Occipital lobe (tissue), 2 donors: ENCODE measurements around the gene NFKBIB. TPM values are rescaled to one million over a fixed set of nuclear protein-coding genes. Genes with fewer than 3 reads are reported as not detected.
A peak's percentile ranks its signal among the peaks of the same experiment; 100 is the strongest.
"Not testable (repeated sequence)": the region's sequence is repeated elsewhere in the genome, so short reads cannot be mapped to it uniquely, and the experiment has no call there.

ENCODE experiments used
- DNase-seq: peaks from one replicate; lab custom pipeline; 2025; lab: John Stamatoyannopoulos, UW
- total RNA-seq: library from RNA; depleted of rRNA; stranded (reverse); fragments of >200 nt; gene quantifications from one replicate; pipeline ENCODE4 v1.2.3, GENCODE V29; 2014

Gene NFKBIB, protein sequence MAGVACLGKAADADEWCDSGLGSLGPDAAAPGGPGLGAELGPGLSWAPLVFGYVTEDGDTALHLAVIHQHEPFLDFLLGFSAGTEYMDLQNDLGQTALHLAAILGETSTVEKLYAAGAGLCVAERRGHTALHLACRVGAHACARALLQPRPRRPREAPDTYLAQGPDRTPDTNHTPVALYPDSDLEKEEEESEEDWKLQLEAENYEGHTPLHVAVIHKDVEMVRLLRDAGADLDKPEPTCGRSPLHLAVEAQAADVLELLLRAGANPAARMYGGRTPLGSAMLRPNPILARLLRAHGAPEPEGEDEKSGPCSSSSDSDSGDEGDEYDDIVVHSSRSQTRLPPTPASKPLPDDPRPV
- 4.1 TPM for total RNA-seq

DNA sequence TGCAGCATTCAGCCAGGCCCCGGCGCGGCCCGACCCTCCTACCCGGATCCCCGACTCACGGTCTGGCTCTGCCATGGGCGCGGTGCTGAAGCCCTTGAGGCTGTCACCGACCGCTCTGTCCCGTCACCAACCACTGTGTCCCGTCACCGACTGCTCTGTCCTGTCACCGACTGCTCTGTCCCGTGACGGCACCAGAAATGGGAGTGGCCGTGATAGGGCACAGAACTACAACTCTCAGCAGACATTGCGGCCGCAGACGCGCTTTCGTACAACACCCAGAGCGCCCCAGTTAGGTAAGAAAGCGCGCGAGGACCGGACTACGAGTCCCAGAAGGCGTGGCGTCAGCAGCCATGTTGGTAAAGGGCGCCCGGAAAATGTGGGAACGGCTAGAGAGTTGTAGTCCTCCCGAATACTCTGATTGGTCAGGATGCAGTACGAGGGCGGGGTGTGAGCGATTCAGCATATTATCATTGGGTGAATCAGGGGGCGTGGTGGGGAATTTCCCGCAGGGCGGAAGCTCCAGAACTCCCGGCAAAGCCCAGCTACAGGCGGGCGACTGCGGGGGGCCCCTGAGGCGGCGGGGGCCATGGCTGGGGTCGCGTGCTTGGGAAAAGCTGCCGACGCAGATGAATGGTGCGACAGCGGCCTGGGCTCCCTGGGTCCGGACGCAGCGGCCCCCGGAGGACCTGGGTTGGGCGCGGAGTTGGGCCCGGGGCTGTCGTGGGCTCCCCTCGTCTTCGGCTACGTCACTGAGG, at the start of gene NFKBIB, which contains the start of gene SIRT2:
Gene NFKBIB, plus strand, starts transcription at position 523 of the 755 bp plus-strand sequence. Its CDS starts 64 bp downstream, at position 587.
Gene SIRT2, minus strand, starts transcription at position 172 of the 755 bp plus-strand sequence. Its CDS starts 97 bp downstream, at position 75.
- peak; percentile 100 for DNase-seq

DNA sequence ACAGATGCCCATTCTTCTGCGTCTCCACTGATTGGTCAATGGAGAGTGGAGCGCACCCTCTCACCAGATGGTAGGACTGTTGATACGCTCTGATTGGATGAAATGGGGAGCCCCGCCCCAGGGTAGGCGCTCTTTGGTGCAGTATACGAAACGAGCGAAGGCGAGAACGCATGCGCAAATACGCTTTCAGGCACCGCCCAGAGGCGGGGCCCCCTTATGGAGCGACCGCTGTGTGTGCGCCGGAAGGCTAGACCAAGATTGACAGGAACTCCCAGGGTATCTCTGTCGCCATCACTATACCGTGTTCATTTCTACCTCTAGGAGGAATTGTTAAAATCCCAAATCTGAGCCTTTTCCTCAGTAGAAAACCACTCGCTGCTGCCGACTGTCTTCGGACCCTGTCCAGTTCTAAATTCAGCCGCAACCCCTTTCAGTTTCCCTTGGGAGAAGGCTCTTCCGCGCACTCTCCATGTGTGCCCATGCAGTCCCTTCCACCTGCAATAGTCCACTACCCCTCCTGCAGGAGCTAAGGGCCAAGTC, 49.3 kb upstream of the NFKBIB start:
- no peak for DNase-seq

DNA sequence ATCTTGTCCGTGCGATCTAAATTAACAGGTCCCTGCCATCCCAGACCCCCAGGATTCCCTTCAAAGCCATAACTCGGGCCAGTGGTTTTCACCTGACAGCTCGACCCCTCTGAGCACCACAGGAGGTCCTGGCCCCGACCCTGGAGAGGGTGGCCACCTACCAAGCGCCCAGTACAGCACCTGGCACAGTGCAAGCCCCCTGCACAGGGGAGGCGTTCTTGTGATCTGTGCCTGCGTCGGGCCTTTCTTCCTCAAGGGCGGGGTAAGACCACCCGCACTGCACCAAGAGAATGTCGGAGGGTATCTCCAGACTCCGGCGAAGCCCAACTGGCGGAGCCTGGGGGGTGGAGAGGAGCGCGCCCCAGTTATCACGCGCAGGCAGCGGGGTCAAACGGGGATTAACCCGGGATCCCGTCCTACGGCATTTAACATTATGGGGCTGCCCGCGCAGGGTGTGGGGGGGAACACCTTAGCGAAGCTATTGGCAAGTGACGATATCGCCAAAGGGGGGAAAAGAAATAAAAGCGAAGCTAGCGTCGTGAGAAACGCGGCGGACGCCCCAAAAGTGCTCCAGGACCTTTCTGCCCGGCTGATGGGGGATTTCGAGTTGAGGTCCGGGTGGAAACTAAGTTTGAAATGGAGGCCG, 48.7 kb upstream of the NFKBIB start:
- no peak for DNase-seq

- peak; percentile 88 for DNase-seq
Observed at GRCh38 chr19:38851622-38852230, 48.0 kb upstream of the NFKBIB start.

DNA sequence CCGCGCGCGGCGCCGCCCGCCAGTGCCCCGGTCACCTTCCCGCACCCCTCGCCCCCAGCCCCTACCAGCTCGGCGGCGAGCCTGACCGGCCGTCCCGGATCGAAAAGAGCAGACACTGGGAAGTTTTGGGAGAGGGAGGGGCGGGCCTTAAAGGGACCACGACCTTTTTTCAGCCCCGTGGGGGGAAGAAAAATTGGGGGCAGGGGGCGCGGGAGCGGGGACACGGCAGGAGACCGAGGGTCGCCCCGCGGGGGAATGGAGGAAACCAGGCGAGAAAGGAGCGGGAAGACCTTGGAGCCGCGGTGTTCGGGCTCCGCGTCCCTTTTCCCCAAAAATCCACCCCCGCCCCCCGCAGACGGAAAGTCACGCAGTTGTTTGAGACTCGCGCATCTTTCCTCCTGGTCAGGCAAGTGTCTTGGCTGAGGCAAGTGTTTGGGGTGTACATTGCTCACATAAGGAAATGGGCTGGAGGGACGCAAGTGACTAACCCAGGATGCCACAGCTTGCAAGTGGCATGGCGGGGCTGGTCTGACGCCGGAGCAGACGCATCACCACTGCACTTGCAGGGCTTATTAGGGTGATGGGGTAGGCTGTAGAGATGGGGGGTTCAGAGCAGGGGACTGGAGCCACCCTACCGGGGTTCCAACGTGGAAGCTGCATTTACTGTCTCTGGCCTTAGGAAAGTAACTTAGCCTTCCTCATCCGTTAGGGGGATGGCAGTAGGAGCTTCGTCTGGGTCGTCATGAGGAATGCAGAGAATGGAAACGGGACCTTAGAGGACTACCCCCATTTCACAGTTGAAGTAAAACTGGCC, 47.3 kb upstream of the NFKBIB start:
- DNase-seq, result peak; percentile 61

- no peak for DNase-seq
Observed at GRCh38 chr19:38853214-38853613, 46.6 kb upstream of the NFKBIB start.

GRCh38 chr19:38854961-38855360, 44.8 kb upstream of the NFKBIB start:
- not testable (repeated sequence) for DNase-seq

GRCh38 chr19:38855751-38856150, 44.0 kb upstream of the NFKBIB start:
- not testable (repeated sequence) for DNase-seq

DNA sequence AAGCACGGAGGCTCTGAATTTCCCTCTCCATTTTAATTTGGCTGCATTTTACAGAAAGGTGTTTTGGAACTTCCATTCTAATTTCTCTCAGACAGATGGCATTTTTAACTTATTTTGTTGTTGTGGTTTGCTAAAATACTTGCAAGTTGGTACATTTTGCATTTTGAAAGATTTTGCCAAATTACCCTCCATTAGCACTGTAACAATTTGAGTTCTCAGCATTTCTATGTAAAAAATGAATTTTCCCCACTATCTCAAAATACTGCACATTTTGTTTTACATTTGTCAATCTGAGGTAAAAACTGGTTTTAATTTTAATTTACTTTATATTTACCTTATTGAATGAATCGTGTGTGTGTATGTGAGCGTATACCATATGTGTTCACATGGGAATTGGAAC, 43.0 kb upstream of the NFKBIB start:
- DNase-seq, result no peak

- DNase-seq, result not testable (repeated sequence)
Observed at GRCh38 chr19:38859631-38860204, 40.1 kb upstream of the NFKBIB start.

GRCh38 chr19:38861368-38861767, 38.4 kb upstream of the NFKBIB start:
- DNase-seq, result no peak

- no peak for DNase-seq
Observed at GRCh38 chr19:38862321-38863059, 37.3 kb upstream of the NFKBIB start.

- DNase-seq, result no peak
Observed at GRCh38 chr19:38867171-38867780, 32.5 kb upstream of the NFKBIB start.

DNA sequence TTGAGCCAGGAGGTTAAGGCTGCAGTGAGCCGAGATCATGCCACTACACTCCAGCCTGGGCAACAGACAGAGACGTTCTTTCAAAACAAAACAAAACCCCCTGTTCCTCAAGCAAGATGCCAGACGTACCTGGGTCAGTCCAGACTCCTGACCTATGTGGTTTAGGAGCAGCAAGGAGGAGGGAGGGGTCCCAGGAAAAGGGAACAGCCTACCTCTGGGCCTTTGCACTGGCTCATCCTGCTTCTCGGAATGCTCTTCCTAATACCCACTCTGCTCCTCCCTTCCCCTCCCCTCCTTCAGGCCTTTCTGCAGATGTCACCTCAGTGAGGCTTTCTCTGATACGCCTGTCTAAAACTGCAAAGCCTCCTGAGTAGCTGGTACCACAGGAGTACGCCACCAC, 31.2 kb upstream of the NFKBIB start:
- no peak for DNase-seq

GRCh38 chr19:38869160-38869835, 30.5 kb upstream of the NFKBIB start:
- no peak for DNase-seq

DNA sequence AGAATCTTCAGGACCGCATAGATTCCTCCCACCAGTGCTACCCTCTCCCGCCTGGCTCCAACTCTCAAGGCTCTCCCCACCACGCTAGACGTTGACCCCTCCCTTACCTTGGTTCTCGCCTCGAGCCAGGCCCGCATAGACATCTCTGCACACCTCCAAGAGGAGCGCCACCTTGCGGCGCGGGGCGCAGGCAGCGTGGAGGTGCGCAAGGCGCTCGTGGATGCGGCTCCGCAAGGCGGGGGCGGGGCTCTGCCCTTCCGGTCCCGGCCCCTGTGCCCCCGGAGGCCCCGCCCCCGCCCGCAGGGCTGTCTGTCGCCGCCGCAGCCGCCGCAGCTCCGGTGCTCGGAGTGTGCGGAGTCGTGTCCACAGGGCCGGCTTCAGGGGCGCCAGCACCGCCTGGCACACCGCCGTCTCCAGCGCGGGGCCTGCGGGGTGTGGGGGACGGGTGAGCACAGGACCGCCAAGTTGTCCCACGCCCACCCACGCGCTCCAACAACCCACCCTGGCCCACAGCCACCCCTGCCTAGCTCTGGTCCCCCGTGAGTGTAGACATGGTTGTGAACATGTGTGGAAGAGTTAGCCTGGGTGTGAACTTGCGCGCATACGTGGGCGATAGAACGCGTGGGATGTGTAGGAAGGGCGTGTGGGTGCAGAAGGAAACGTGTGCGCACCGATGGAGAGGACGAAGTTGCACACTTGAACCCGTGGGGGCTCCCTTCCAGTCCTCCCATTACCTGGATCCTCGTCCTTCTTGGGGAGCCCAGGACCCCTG, 29.7 kb upstream of the NFKBIB start:
- DNase-seq, result peak; percentile 62

GRCh38 chr19:38870612-38871011, 29.2 kb upstream of the NFKBIB start:
- DNase-seq, result no peak

DNA sequence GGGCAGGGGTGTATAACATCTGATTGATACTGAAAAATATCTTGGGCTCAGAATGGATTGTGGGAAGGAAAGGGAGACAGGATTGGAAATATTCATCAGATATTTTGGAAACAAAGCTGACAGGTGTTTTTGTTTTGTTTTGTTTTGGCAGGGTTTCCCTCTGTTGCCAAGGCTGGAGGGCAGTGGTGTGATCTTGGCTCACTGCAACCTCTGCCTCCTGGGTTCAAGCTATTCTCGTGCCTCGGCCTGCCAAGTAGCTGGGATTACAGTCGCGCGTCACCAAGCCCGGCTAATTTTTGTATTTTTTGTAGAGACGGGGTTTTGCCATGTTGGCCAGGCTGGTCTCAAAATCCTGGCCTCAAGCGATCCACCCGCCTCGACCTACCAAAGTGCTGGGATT, 26.4 kb upstream of the NFKBIB start:
- DNase-seq, result not testable (repeated sequence)
